H9 (cell line): Measurements from ENCODE around the gene TGFBR3L. TPM values are rescaled to one million over a fixed set of nuclear protein-coding genes. Genes with fewer than 3 reads are reported as not detected.

Source experiments
- DNase-seq: peaks from one replicate; pipeline ENCODE4 v3.0.0-alpha.2; 2017
- H2AFZ ChIP-seq: one replicate; pipeline ENCODE4 v1.6.1; 2013; ENCODE audit warnings: mild to moderate bottlenecking, low read length, control low read depth, moderate library complexity
- H2AK5ac ChIP-seq: 2 replicates; pipeline ENCODE4 v1.6.1; 2013; ENCODE audit warnings: low read length, control low read depth, mixed read lengths; ENCODE audit not compliant: insufficient read length
- H2BK120ac ChIP-seq: one replicate; pipeline ENCODE4 v1.6.1; 2013; ENCODE audit warnings: low read depth, mild to moderate bottlenecking, low read length, control low read depth, inconsistent platforms; ENCODE audit not compliant: poor library complexity, severe bottlenecking
- H2BK12ac ChIP-seq: 2 replicates; pipeline ENCODE4 v1.6.1; 2013; ENCODE audit warnings: low read length, control low read depth, mixed read lengths, low read depth; ENCODE audit not compliant: insufficient read length
- H2BK15ac ChIP-seq: 2 replicates; pipeline ENCODE4 v1.6.1; 2013; ENCODE audit warnings: low read depth, low read length, control low read depth
- H2BK20ac ChIP-seq: one replicate; pipeline ENCODE4 v1.6.1; 2013; ENCODE audit warnings: low read depth, mild to moderate bottlenecking, low read length, control low read depth, inconsistent platforms; ENCODE audit not compliant: poor library complexity, severe bottlenecking
- H2BK5ac ChIP-seq: 2 replicates; pipeline ENCODE4 v1.6.1; 2013; ENCODE audit warnings: low read length, control low read depth, mixed read lengths; ENCODE audit not compliant: insufficient read length
- H3K14ac ChIP-seq: 2 replicates; pipeline ENCODE4 v1.6.1; 2013; ENCODE audit warnings: low read length, control low read depth; ENCODE audit not compliant: insufficient read depth
- H3K18ac ChIP-seq: 2 replicates; pipeline ENCODE4 v1.6.1; 2013; ENCODE audit warnings: low read depth, mild to moderate bottlenecking, mixed read lengths, low read length, control low read depth; ENCODE audit not compliant: insufficient read length
- H3K23ac ChIP-seq: 2 replicates; pipeline ENCODE4 v1.6.1; 2013; ENCODE audit warnings: low read length, control low read depth, mixed read lengths, low read depth; ENCODE audit not compliant: insufficient read length
- H3K23me2 ChIP-seq: 2 replicates; pipeline ENCODE4 v1.6.1; 2013; ENCODE audit warnings: low read depth, mild to moderate bottlenecking, mixed read lengths, low read length, control low read depth; ENCODE audit not compliant: insufficient read length, poor library complexity, severe bottlenecking
- H3K27ac ChIP-seq: 2 replicates; pipeline ENCODE4 v1.5.1; 2013; ENCODE audit warnings: low read length, control low read depth, mixed read lengths, low read depth; ENCODE audit not compliant: insufficient read length
- H3K27me3 ChIP-seq: 2 replicates; pipeline ENCODE4 v1.6.1; 2013; ENCODE audit warnings: low read length, control low read depth, inconsistent platforms; ENCODE audit not compliant: insufficient read depth
- H3K4ac ChIP-seq: 2 replicates; pipeline ENCODE4 v1.6.1; 2013; ENCODE audit warnings: low read depth, mild to moderate bottlenecking, control low read depth, inconsistent platforms, low read length, moderate library complexity
- H3K4me1 ChIP-seq: 2 replicates; pipeline ENCODE4 v1.6.1; 2013; ENCODE audit warnings: low read length, control low read depth, inconsistent platforms; ENCODE audit not compliant: insufficient read depth
- H3K4me2 ChIP-seq: 2 replicates; pipeline ENCODE4 v1.6.1; 2013; ENCODE audit warnings: low read length, control low read depth, mixed read lengths; ENCODE audit not compliant: insufficient read length, insufficient read depth
- H3K56ac ChIP-seq: 2 replicates; pipeline ENCODE4 v1.6.1; 2013; ENCODE audit warnings: low read depth, mild to moderate bottlenecking, mixed read lengths, low read length, control low read depth; ENCODE audit not compliant: insufficient read length
- H3K79me1 ChIP-seq: 2 replicates; pipeline ENCODE4 v1.6.1; 2013; ENCODE audit warnings: low read depth, mild to moderate bottlenecking, moderate library complexity, low read length, control low read depth, inconsistent platforms; ENCODE audit not compliant: insufficient read depth, poor library complexity, severe bottlenecking
- H3K79me2 ChIP-seq: 2 replicates; pipeline ENCODE4 v1.6.1; 2013; ENCODE audit warnings: low read length, control low read depth, inconsistent platforms; ENCODE audit not compliant: insufficient read depth
- H3K9ac ChIP-seq: 2 replicates; pipeline ENCODE4 v1.6.1; 2013; ENCODE audit warnings: low read length, control low read depth, mixed read lengths; ENCODE audit not compliant: insufficient read length; ENCODE audit errors: extremely low read depth
- H3K9me3 ChIP-seq: one replicate; pipeline ENCODE4 v1.6.1; 2013; ENCODE audit warnings: low read depth, low read length, inconsistent platforms; ENCODE audit not compliant: control insufficient read depth
- H3T11ph ChIP-seq: one replicate; pipeline ENCODE4 v1.6.1; 2013; ENCODE audit warnings: mild to moderate bottlenecking, low read length, control low read depth, inconsistent platforms
- H4K20me1 ChIP-seq: one replicate; pipeline ENCODE4 v1.6.1; 2013; ENCODE audit not compliant: control insufficient read depth, insufficient read length, insufficient read depth
- H4K5ac ChIP-seq: 2 replicates; pipeline ENCODE4 v1.6.1; 2013; ENCODE audit warnings: low read depth, mild to moderate bottlenecking, mixed read lengths, low read length, control low read depth; ENCODE audit not compliant: insufficient read length
- H4K8ac ChIP-seq: replicated peaks from 2 replicates; pipeline ENCODE4 v1.6.1; 2013; ENCODE audit warnings: low read length, control low read depth, mixed read lengths, low read depth; ENCODE audit not compliant: insufficient read length
- H4K91ac ChIP-seq: 2 replicates; pipeline ENCODE4 v1.6.1; 2013; ENCODE audit warnings: low read depth, mild to moderate bottlenecking, moderate library complexity, mixed read lengths, low read length, control low read depth; ENCODE audit not compliant: insufficient read length
- H3K27ac Mint-ChIP-seq, 3 experiments: 2 replicates in 2 of 3; 3 replicates in 1 of 3; pipeline ENCODE4 v1.8.0; 2020 to 2021; ENCODE audit warnings: mixed read lengths in 3 of 3, mild to moderate bottlenecking in 1 of 3, moderate library complexity in 1 of 3
- H3K27me3 Mint-ChIP-seq: 2 replicates; pipeline ENCODE4 v1.8.0; 2021; ENCODE audit warnings: low read depth, mild to moderate bottlenecking, moderate library complexity, mixed read lengths
- H3K36me3 Mint-ChIP-seq, 3 experiments: 2 replicates in 2 of 3; 3 replicates in 1 of 3; pipeline ENCODE4 v1.8.0; 2020 to 2021; ENCODE audit warnings: low read depth in 3 of 3, mixed read lengths in 3 of 3; ENCODE audit not compliant: insufficient read depth in 1 of 3
- H3K4me1 Mint-ChIP-seq, 2 experiments: 2 replicates each; pipeline ENCODE4 v1.8.0; 2020; ENCODE audit warnings: mixed read lengths in 2 of 2
- H3K4me3 Mint-ChIP-seq, 2 experiments: 2 replicates in 1 of 2; 3 replicates in 1 of 2; pipeline ENCODE4 v1.8.0; 2020 to 2021; ENCODE audit warnings: mild to moderate bottlenecking in 2 of 2, mixed read lengths in 2 of 2, moderate library complexity in 1 of 2
- H3K9me3 Mint-ChIP-seq, 2 experiments: 2 replicates in 1 of 2; 3 replicates in 1 of 2; pipeline ENCODE4 v1.8.0; 2020; ENCODE audit warnings: mild to moderate bottlenecking in 2 of 2, mixed read lengths in 2 of 2, moderate library complexity in 1 of 2
- CTCF ChIP-seq: fragments of 200-600 bp; sonication (generic); conservative IDR thresholded peaks from 3 replicates; pipeline ENCODE4 v1.8.0; 2021; ENCODE audit warnings: antibody characterized with exemption, mild to moderate bottlenecking
- WGBS: extraction: QIAGEN DNeasy Blood & Tissue Kit; methylation state at CpG from one replicate; pipeline ENCODE4 v1.1.7; 2013; ENCODE audit warnings: missing lambda C conversion rate, low lambda C conversion rate, mixed read lengths; ENCODE audit not compliant: insufficient read length; ENCODE audit errors: extremely low coverage; 5-methylcytosine and 5-hydroxymethylcytosine counted together
- total RNA-seq: library from RNA; stranded (reverse); gene quantifications from 2 replicates; pipeline ENCODE4 v1.2.1, GENCODE V29; 2021

TGFBR3L gene
- total RNA-seq, 1 experiment from 2014 or later, result 5.5 TPM

GRCh38 chr19:7881910-7882309 is 32.7 kb upstream of the TGFBR3L start:
- Histone ChIP-seq H3K9ac (no peak overlapping the region), H3T11ph (no peak overlapping the region), H2BK12ac (no peak overlapping the region), H4K91ac (no peak overlapping the region), H3K27me3 (no peaks in the 10 kb centered on the region), H2BK20ac (no peak overlapping the region), H3K4me1 (no peaks in the 10 kb centered on the region), H3K27ac (no peak overlapping the region), H2BK15ac (no peak overlapping the region), H4K8ac (no peak overlapping the region), H3K14ac (no peak overlapping the region), H4K5ac (no peak overlapping the region), H2BK5ac (no peak overlapping the region), H3K23ac (no peak overlapping the region), H2AK5ac (no peak overlapping the region), H3K23me2 (no peaks in the 10 kb centered on the region), H3K4ac (no peak overlapping the region), H4K20me1 (no peaks in the 10 kb centered on the region), H3K4me2 (no peak overlapping the region), H3K56ac (no peak overlapping the region), H3K18ac (no peak overlapping the region), H3K79me1 (no peaks in the 10 kb centered on the region), H3K79me2 (no peaks in the 10 kb centered on the region), H2AFZ (no peak overlapping the region), H3K9me3 (no peaks in the 10 kb centered on the region), H2BK120ac (no peak overlapping the region)
- no peak overlapping the region for H3K4me3 Mint-ChIP-seq
- no CpG with 5 or more reads among the region's 3 CpGs for WGBS
- H3K9me3 Mint-ChIP-seq, result peaks cover 5 to 10% of the 10 kb centered on the region in 2 experiments; a peak in 3 of 5 replicates
- H3K27me3 Mint-ChIP-seq, result peaks cover 15% of the 10 kb centered on the region
- H3K4me1 Mint-ChIP-seq, result no peaks in the 10 kb centered on the region
- H3K27ac Mint-ChIP-seq, result no peak overlapping the region; a peak in 1 of 7 replicates
- DNase-seq, result no peak
- H3K36me3 Mint-ChIP-seq, result no peaks in the 10 kb centered on the region
- TF ChIP-seq CTCF, result no peak
